ENCODE results near the gene RASL11B. TPM values are rescaled to one million over a fixed set of nuclear protein-coding genes. Genes with fewer than 3 reads are reported as not detected.
A peak's percentile ranks its signal among the peaks of the same experiment; 100 is the strongest.

Gene RASL11B
- total RNA-seq, 6 experiments from 2014 or later: 0.12 to 0.16 (median 0.14) TPM; not detected in 1

DNA sequence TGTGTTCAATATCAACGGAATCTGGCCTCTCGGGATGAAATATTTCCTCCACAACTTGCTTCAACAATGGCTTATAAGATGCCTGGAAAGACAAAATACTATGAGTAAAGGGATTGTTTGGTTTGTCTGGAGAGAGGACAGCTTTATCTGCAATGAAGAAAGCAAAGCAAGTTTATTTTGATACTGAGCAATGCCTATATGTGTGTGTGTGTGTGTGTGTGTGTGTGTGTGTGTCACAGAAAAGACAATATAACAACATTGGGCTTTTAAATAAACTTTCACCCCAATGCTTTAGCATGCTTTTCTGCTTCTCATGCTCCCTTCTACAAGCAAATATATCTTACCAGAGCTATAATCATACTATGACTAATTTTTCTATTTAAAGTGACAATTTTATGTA lies 45.4 kb downstream of the RASL11B start:
- DNase-seq: peak; percentile 12
- H3K27me3 Mint-ChIP-seq (ENCODE audit: insufficient read depth): no peaks in the 10 kb centered on the region
- no peaks in the 10 kb centered on the region for H3K9me3 Mint-ChIP-seq
- H3K36me3 Mint-ChIP-seq (ENCODE audit: low read depth): peaks cover 34% of the 10 kb centered on the region
- H3K4me1 Mint-ChIP-seq (ENCODE audit: low read depth): peaks cover 52% of the 10 kb centered on the region
- no peak overlapping the region for H3K27ac Mint-ChIP-seq
- no peak overlapping the region for H3K4me3 Mint-ChIP-seq
- TF ChIP-seq, protein P1, sequence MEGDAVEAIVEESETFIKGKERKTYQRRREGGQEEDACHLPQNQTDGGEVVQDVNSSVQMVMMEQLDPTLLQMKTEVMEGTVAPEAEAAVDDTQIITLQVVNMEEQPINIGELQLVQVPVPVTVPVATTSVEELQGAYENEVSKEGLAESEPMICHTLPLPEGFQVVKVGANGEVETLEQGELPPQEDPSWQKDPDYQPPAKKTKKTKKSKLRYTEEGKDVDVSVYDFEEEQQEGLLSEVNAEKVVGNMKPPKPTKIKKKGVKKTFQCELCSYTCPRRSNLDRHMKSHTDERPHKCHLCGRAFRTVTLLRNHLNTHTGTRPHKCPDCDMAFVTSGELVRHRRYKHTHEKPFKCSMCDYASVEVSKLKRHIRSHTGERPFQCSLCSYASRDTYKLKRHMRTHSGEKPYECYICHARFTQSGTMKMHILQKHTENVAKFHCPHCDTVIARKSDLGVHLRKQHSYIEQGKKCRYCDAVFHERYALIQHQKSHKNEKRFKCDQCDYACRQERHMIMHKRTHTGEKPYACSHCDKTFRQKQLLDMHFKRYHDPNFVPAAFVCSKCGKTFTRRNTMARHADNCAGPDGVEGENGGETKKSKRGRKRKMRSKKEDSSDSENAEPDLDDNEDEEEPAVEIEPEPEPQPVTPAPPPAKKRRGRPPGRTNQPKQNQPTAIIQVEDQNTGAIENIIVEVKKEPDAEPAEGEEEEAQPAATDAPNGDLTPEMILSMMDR (IDR thresholded peaks at IDR 0.05): no peak

DNA sequence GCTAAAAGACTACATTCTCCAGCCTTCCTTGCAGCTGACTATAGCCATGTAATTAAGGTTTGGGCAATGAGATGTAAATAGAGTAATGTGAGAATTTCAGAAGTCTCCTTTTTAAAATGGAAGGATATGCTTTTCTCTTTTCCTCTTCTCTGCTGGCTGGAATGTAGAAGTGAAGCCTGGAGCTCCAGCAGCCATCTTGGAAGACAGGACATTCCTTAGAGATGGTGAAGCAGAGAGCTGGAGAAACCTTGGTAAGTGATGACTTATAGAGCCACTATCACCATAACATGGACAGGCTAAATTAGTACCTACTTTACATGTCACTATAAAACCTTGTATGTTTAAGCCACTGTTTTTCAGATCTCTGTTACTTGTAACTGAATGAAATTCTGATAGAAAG lies 48.0 kb downstream of the RASL11B start:
- Mint-ChIP-seq H3K4me1 (ENCODE audit: low read depth) (peaks cover 66% of the 10 kb centered on the region), H3K36me3 (ENCODE audit: low read depth) (peaks cover 24% of the 10 kb centered on the region), H3K9me3 (no peaks in the 10 kb centered on the region), H3K27me3 (ENCODE audit: insufficient read depth) (no peaks in the 10 kb centered on the region; the same call in 1 of the 2 replicates), H3K4me3 (no peak overlapping the region), H3K27ac (no peak overlapping the region)
- peak; percentile 13 for DNase-seq
- TF ChIP-seq, protein P1 (IDR thresholded peaks at IDR 0.05): no peak

DNA sequence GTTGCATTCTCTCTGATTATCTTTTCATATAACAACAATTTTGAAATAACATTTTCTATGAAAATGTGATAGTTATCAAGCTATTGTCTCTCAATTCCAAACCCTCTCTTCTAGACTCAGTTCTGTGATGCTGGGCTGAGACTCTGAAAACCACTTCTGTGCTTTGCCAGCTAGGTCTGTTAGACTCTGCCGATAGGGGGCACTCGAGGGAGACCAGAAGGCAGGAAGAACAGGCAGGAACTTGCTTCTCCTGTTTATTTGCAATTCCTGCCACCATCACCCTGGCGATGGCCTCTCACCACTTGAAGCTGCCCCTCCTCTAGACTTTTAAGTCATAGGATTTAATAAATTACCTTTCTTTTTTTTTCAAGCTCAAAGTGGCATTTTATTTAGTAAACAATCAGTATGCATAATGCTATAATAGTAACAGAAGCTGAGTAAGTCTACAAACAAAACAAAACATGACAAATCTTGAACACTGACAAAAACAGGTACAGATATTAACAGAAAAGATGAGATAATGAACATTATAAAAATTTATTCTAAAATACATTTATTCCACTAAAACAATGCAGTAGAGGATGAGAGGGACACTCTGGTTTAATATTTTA lies 49.7 kb downstream of the RASL11B start:
- DNase-seq: peak; percentile 74
- Mint-ChIP-seq H3K4me1 (ENCODE audit: low read depth) (peaks cover 76% of the 10 kb centered on the region), H3K36me3 (ENCODE audit: low read depth) (peaks cover 18% of the 10 kb centered on the region), H3K27ac (peak overlapping the region; percentile 54; the same call in 1 of the 2 replicates), H3K9me3 (no peaks in the 10 kb centered on the region), H3K4me3 (no peak overlapping the region), H3K27me3 (ENCODE audit: insufficient read depth) (no peaks in the 10 kb centered on the region; the same call in 1 of the 2 replicates)
- TF ChIP-seq, protein P1 (IDR thresholded peaks at IDR 0.05): peak; percentile 89

DNA sequence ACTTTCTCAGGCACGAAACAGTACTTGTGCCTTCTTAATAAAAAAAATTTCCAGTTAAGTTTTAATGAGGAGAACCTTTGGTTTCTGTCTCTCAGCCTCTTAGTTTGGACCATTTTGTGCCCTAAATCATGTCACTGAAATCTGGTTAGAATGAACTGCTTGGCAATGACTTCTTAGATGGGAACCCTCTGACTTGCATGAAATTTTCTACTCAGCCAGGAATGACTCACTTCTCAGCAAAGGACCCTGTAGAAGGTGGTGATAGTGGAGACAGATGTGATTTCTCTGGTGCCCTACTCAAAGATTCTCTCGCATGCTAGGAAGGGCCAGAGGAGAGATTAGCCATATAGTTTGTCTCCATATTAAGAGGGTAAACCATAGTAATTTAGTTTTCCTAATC lies 50.5 kb downstream of the RASL11B start:
- H3K4me3 Mint-ChIP-seq: no peak overlapping the region
- peaks cover 18% of the 10 kb centered on the region for H3K36me3 Mint-ChIP-seq (ENCODE audit: low read depth)
- TF ChIP-seq, protein P1 (IDR thresholded peaks at IDR 0.05): no peak
- H3K27me3 Mint-ChIP-seq (ENCODE audit: insufficient read depth): no peaks in the 10 kb centered on the region; the same call in 1 of the 2 replicates
- no peaks in the 10 kb centered on the region for H3K9me3 Mint-ChIP-seq
- peak; percentile 37 for DNase-seq
- peaks cover 70% of the 10 kb centered on the region for H3K4me1 Mint-ChIP-seq (ENCODE audit: low read depth)
- peak overlapping the region; percentile 69 for H3K27ac Mint-ChIP-seq

DNA sequence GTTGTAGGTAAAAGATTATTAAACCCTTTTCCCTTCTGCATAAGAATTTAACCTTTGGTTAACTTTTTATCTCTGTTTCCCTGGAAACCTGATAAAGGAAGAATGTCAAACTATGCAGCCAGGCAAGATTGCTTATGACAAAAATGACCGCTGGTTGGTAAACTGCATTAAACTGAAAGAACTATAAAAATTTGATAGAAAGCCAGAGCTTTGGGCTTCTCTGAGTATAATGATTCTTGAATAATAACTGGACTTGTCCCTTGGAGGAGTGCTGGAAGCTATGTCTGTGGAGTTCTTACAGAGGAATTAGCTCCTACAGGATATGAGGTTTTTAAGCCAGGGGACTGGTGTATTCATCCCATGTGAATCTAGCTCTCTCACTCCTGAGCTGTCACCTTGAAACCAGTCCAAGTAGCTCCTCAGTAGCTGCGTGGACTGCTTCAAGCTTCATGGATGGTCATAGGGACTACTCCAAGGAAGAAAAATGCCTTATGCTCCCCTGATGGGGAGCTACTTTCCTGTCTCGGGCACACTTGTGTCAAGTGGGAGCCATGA lies 52.0 kb downstream of the RASL11B start:
- peaks cover 12% of the 10 kb centered on the region for H3K36me3 Mint-ChIP-seq (ENCODE audit: low read depth)
- H3K27ac Mint-ChIP-seq: peak overlapping the region; percentile 73
- TF ChIP-seq, protein P1 (IDR thresholded peaks at IDR 0.05): no peak
- H3K4me1 Mint-ChIP-seq (ENCODE audit: low read depth): peaks cover 55% of the 10 kb centered on the region
- no peaks in the 10 kb centered on the region; the same call in 1 of the 2 replicates for H3K27me3 Mint-ChIP-seq (ENCODE audit: insufficient read depth)
- DNase-seq: peak; percentile 76
- no peaks in the 10 kb centered on the region for H3K9me3 Mint-ChIP-seq
- no peak overlapping the region for H3K4me3 Mint-ChIP-seq

Measured in HFFc6 (cell line).